Astrocyte (in vitro differentiated cells and primary cell): ENCODE data around the gene ABTB2. TPM values are rescaled to one million over a fixed set of nuclear protein-coding genes. Genes with fewer than 3 reads are reported as not detected.
A peak's percentile ranks its signal among the peaks of the same experiment; 100 is the strongest.

ENCODE experiments used
- DNase-seq: peaks from one replicate; pipeline ENCODE4 v3.0.0-alpha.2; 2010; ENCODE audit warnings: low read depth
- FAIRE-seq: peaks from 2 replicates; lab custom pipeline; 2011; peaks lifted over from hg19 to GRCh38; lab: Jason Lieb, UNC
- H2AFZ ChIP-seq: 2 replicates; pipeline ENCODE4 v1.6.0; 2012; ENCODE audit warnings: low read depth, low read length, inconsistent platforms
- H3K27ac ChIP-seq: 2 replicates; pipeline ENCODE4 v1.5.1; 2011; ENCODE audit warnings: low read depth, low read length, inconsistent platforms
- H3K27me3 ChIP-seq: 2 replicates; pipeline ENCODE4 v1.6.0; 2011; ENCODE audit warnings: low read length, inconsistent platforms; ENCODE audit not compliant: insufficient read depth
- H3K36me3 ChIP-seq: 2 replicates; pipeline ENCODE4 v1.5.1; 2011; ENCODE audit warnings: low read length, inconsistent platforms; ENCODE audit not compliant: insufficient read depth
- H3K4me1 ChIP-seq: 2 replicates; pipeline ENCODE4 v1.5.1; 2011; ENCODE audit warnings: low read length, inconsistent platforms; ENCODE audit not compliant: insufficient read depth
- H3K4me2 ChIP-seq: 2 replicates; pipeline ENCODE4 v1.6.0; 2012; ENCODE audit warnings: low read length, inconsistent platforms
- H3K4me3 ChIP-seq: 2 replicates; pipeline ENCODE4 v1.5.1; 2011; ENCODE audit warnings: low read depth, mild to moderate bottlenecking, low read length, inconsistent platforms; ENCODE audit not compliant: insufficient read depth
- H3K79me2 ChIP-seq: 2 replicates; pipeline ENCODE4 v1.6.0; 2012; ENCODE audit warnings: mild to moderate bottlenecking, low read length, inconsistent platforms; ENCODE audit not compliant: insufficient read depth
- H3K9ac ChIP-seq: 2 replicates; pipeline ENCODE4 v1.6.0; 2012; ENCODE audit warnings: mild to moderate bottlenecking, low read length, inconsistent platforms
- H3K9me3 ChIP-seq: 2 replicates; pipeline ENCODE4 v1.5.1; 2012; ENCODE audit warnings: low read depth, mild to moderate bottlenecking, low read length, inconsistent platforms; ENCODE audit not compliant: insufficient read depth
- H4K20me1 ChIP-seq: 2 replicates; pipeline ENCODE4 v1.6.0; 2012; ENCODE audit warnings: low read length, inconsistent platforms; ENCODE audit not compliant: insufficient read depth
- H3K27ac Mint-ChIP-seq: one replicate; pipeline ENCODE4 v1.8.0; 2021; ENCODE audit warnings: mild to moderate bottlenecking, mixed read lengths; ENCODE audit not compliant: unreplicated experiment
- H3K27me3 Mint-ChIP-seq: one replicate; pipeline ENCODE4 v1.8.0; 2021; ENCODE audit warnings: low read depth, mixed read lengths; ENCODE audit not compliant: unreplicated experiment
- H3K36me3 Mint-ChIP-seq: one replicate; pipeline ENCODE4 v1.8.0; 2021; ENCODE audit warnings: low read depth, mixed read lengths; ENCODE audit not compliant: unreplicated experiment
- H3K4me1 Mint-ChIP-seq: one replicate; pipeline ENCODE4 v1.8.0; 2021; ENCODE audit warnings: low read depth, mixed read lengths; ENCODE audit not compliant: unreplicated experiment
- H3K4me3 Mint-ChIP-seq: one replicate; pipeline ENCODE4 v1.8.0; 2021; ENCODE audit warnings: mild to moderate bottlenecking, moderate library complexity, mixed read lengths; ENCODE audit not compliant: unreplicated experiment
- H3K9me3 Mint-ChIP-seq: one replicate; pipeline ENCODE4 v1.8.0; 2021; ENCODE audit warnings: mild to moderate bottlenecking, mixed read lengths; ENCODE audit not compliant: unreplicated experiment
- EZH2 ChIP-seq: IDR thresholded peaks from 2 replicates; pipeline ENCODE4 v1.6.1; 2012; ENCODE audit warnings: mild to moderate bottlenecking, low read length, inconsistent platforms; ENCODE audit not compliant: insufficient read depth
- total RNA-seq: library from RNA; stranded (reverse); gene quantifications from 2 replicates; pipeline ENCODE4 v1.2.1, GENCODE V29; 2021
- TF ChIP-seq, protein P1 (sequence below): IDR thresholded peaks from 2 replicates; pipeline ENCODE4 v1.5.1; 2011; ENCODE audit warnings: low read depth, mild to moderate bottlenecking, inconsistent platforms, low read length, moderate library complexity; ENCODE audit not compliant: insufficient read depth

ABTB2 gene
- total RNA-seq, 1 donor from 2014 or later, result 14.1 TPM

DNA sequence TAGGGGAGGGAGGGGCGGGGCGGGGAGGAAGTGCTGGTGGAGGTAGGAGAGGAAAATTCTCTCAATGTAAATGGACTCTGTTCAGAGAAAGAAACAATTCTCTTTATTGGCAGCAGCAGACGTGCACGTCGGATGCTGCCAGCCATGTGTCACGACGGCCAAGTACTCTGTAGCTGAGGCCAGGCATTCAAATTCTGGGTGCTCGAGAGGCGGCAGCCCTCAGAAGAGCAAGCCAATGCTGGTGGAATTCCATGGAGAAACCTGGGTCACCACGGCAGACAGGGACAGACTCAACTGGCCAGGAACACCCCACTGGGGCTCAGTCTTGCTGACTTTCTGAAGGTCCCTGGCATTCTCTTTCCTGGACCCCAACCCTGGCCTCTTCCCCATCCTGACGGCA lies 90.8 kb downstream of the ABTB2 start:
- Mint-ChIP-seq H3K4me1 (peaks cover 36% of the 10 kb centered on the region), H3K9me3 (no peaks in the 10 kb centered on the region), H3K4me3 (no peak overlapping the region), H3K36me3 (no peaks in the 10 kb centered on the region), H3K27ac (no peak overlapping the region), H3K27me3 (no peaks in the 10 kb centered on the region)
- H3K79me2 ChIP-seq, result peaks cover 5% of the 10 kb centered on the region
- H3K4me3 ChIP-seq, result no peak overlapping the region
- FAIRE-seq (no peak), DNase-seq (no peak)
- H3K9ac ChIP-seq, result peak overlapping the region; percentile 3
- no peaks in the 10 kb centered on the region for H3K9me3 ChIP-seq
- peaks cover 32% of the 10 kb centered on the region for H3K4me1 ChIP-seq
- no peaks in the 10 kb centered on the region for H3K27me3 ChIP-seq
- TF ChIP-seq EZH2, result no peak
- TF ChIP-seq, protein P1, sequence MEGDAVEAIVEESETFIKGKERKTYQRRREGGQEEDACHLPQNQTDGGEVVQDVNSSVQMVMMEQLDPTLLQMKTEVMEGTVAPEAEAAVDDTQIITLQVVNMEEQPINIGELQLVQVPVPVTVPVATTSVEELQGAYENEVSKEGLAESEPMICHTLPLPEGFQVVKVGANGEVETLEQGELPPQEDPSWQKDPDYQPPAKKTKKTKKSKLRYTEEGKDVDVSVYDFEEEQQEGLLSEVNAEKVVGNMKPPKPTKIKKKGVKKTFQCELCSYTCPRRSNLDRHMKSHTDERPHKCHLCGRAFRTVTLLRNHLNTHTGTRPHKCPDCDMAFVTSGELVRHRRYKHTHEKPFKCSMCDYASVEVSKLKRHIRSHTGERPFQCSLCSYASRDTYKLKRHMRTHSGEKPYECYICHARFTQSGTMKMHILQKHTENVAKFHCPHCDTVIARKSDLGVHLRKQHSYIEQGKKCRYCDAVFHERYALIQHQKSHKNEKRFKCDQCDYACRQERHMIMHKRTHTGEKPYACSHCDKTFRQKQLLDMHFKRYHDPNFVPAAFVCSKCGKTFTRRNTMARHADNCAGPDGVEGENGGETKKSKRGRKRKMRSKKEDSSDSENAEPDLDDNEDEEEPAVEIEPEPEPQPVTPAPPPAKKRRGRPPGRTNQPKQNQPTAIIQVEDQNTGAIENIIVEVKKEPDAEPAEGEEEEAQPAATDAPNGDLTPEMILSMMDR, result no peak
- peak overlapping the region; percentile 8 for H3K27ac ChIP-seq
- peak overlapping the region; percentile 69 for H3K4me2 ChIP-seq
- no peak overlapping the region for H2AFZ ChIP-seq
- peaks cover 12% of the 10 kb centered on the region for H4K20me1 ChIP-seq
- H3K36me3 ChIP-seq, result no peaks in the 10 kb centered on the region

DNA sequence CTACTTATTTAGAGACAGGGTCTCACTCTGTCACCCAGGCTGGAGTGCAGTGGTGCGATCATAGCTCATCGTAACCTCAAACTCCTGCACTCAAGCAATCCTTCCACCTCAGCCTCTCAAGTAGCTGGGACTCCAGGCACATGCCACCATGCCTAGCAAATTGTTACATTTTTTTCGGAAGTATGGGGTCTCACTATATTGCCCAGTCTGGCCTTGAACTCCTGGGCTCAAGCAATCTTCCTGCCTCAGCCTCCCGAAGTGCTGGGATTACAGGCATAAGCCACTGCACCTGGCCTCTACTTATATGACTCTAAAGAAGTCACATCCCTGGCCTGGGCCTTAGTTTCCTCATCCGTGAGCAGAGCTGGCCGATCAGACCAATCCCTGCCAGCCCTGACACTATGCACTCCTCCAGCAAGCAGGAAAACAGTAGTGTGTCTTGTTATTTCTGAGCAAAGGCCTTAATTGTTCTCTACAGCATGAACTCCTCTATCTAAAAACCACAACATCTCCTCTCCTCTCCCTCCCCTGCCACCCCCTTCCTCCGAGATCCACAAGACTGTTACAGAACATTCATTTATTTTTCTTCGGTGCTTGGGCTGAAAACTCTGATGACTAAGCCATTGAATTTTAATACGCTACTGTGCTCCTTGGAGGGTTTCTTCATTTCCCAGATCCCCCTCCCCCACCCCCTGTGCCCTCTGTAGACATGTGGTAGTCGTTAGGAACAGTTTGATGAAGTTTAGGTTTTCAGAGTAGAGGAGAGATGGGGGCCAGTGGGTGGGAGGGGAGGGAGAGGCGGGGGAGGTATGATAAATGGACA lies 91.5 kb downstream of the ABTB2 start:
- peak overlapping the region; percentile 29 for H3K9ac ChIP-seq
- TF ChIP-seq EZH2, result no peak
- peaks cover 5% of the 10 kb centered on the region for H3K79me2 ChIP-seq
- H3K4me2 ChIP-seq, result peak overlapping the region; percentile 69
- H3K36me3 ChIP-seq, result no peaks in the 10 kb centered on the region
- Mint-ChIP-seq H3K9me3 (no peaks in the 10 kb centered on the region), H3K27me3 (no peaks in the 10 kb centered on the region), H3K4me1 (peaks cover 36% of the 10 kb centered on the region), H3K4me3 (peak overlapping the region; percentile 55), H3K36me3 (no peaks in the 10 kb centered on the region), H3K27ac (peak overlapping the region; percentile 95)
- H2AFZ ChIP-seq, result no peak overlapping the region
- peak; percentile 98 for DNase-seq
- FAIRE-seq, result peak; percentile 74
- no peak overlapping the region for H3K4me3 ChIP-seq
- H3K4me1 ChIP-seq, result peaks cover 32% of the 10 kb centered on the region
- peak overlapping the region; percentile 64 for H3K27ac ChIP-seq
- H3K27me3 ChIP-seq, result no peaks in the 10 kb centered on the region
- no peaks in the 10 kb centered on the region for H3K9me3 ChIP-seq
- H4K20me1 ChIP-seq, result peaks cover 12% of the 10 kb centered on the region

DNA sequence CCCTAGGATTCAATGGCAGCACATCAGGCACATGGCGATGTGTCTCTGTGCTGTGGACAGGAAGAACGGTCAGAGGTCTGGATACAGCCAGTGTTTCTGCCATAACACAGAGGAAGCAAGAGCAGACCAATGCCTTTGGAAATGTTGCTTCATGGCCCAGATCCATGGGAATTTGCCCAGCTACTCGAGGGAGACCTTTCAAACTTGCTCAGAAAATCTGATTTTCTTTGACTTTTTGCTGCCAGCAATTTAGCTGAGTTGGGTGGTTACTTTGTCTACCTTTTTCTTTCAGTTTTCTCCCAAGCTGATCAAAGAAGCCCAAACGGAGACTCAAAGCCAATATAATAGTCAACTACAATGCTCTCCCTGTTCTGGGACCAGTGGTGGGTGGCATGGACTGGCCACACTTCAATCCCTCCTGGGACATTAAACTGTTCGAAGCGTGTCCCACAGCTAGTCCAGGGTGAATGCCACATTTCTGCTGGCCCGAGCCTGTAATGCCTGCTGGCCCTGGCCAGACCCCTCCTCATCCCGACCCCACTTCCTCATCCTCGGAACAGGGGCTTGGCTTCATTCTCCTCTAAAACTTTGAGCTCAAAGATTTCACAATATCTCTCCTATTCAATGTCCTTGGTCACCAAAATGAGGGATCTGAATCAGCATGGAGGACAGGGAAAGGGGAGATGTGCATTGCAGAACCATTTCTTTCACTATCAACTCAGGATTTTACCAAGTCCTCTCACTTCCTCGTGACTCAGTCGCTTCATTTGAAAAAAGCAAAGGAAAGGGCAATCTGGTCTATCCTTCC lies 93.3 kb downstream of the ABTB2 start:
- Histone ChIP-seq H3K27me3 (no peaks in the 10 kb centered on the region), H3K79me2 (peaks cover 5% of the 10 kb centered on the region), H3K4me3 (no peak overlapping the region), H4K20me1 (peaks cover 12% of the 10 kb centered on the region), H3K9me3 (no peaks in the 10 kb centered on the region), H3K4me2 (no peak overlapping the region), H3K9ac (no peak overlapping the region), H2AFZ (no peak overlapping the region), H3K27ac (no peak overlapping the region), H3K36me3 (no peaks in the 10 kb centered on the region), H3K4me1 (peaks cover 32% of the 10 kb centered on the region)
- Mint-ChIP-seq H3K4me3 (no peak overlapping the region), H3K36me3 (no peaks in the 10 kb centered on the region), H3K27me3 (no peaks in the 10 kb centered on the region), H3K4me1 (peaks cover 36% of the 10 kb centered on the region), H3K9me3 (no peaks in the 10 kb centered on the region), H3K27ac (no peak overlapping the region)
- no peak for TF ChIP-seq EZH2
- TF ChIP-seq, protein P1, result no peak
- DNase-seq (no peak), FAIRE-seq (no peak)
